Kidney capillary endothelial cell (primary cell): ENCODE data around the gene PTPRN2.

ENCODE experiments used
- DNase-seq: peaks from one replicate; pipeline ENCODE4 v3.0.0-alpha.2; 2018; ENCODE audit warnings: low spot score

Gene PTPRN2

GRCh38 chr7:158087196-158087595 lies 500.4 kb downstream of the PTPRN2 start:
- no peak for DNase-seq

GRCh38 chr7:158085741-158086695 lies 501.6 kb downstream of the PTPRN2 start:
- DNase-seq, result no peak

DNA sequence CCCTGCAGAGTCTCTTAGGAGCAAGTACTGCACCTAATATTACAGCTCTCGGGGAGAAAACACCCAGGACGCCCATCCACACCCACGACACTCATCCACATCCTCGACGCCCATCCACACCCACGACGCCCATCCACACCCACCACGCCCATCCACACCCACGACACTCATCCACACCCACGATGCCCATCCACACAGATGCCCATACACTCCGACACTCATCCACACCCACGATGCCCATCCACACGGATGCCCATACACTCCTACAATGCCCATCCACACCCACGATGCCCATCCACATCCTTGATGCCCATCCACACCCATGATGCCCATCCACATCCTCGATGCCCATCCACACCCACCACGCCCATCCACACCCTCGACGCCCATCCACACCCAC lies 503.1 kb downstream of the PTPRN2 start:
- DNase-seq, result no peak

GRCh38 chr7:158083526-158084310 lies 503.9 kb downstream of the PTPRN2 start:
- no peak for DNase-seq

- no peak for DNase-seq
These were observed 504.9 kb downstream of the PTPRN2 start for GRCh38 chr7:158082761-158083160.

DNA sequence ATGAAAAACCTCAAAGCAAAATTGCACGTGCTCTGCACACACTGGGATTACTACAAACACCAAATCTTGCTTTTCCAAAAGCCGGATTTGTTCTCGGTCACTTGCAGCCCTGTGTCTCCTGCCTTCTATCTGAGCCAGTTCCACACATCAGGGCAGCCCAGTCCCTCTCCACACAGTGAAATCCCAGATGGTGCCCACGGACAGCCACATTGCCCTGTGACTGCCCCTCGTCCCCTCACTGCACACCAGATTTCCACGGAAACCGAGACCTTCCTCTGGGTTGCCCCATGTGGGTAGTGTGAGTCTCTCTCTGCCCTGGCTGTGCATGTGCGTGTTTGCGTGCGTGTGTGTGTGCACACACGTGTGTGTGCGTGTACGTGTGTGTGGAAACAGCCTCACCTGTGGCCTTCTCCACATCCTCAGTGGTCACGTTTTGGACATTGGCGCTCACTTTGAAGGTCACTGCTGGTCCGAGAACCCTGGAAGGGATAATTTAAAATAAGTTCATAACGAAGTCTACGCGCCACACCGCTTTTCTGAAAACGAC lies 506.7 kb downstream of the PTPRN2 start:
- no peak for DNase-seq

- DNase-seq, result no peak
These were observed 509.4 kb downstream of the PTPRN2 start for GRCh38 chr7:158077934-158078910.

- DNase-seq, result no peak
These were observed 510.3 kb downstream of the PTPRN2 start for GRCh38 chr7:158077151-158077840.

GRCh38 chr7:158076656-158077055 lies 511.0 kb downstream of the PTPRN2 start:
- no peak for DNase-seq

GRCh38 chr7:158076215-158076614 lies 511.4 kb downstream of the PTPRN2 start:
- DNase-seq, result no peak

DNA sequence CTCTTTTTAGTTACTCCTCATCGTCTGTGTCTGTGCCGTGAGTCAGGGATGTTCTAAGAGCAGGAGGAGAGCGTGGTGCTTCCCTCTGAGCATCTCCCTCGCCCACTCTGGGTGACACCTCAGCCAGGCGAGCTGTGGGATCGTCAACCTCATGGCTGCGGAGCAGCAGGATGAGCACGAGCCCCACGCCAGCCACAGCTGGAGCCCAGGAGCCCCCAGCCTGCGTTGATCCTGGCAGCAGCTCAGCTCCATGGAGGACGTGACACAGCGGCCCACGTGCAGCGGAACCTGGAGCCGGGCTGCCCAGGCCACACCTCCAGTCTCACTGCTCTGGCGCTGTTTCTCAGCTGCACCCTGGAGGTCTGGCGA lies 512.0 kb downstream of the PTPRN2 start:
- DNase-seq, result no peak

DNA sequence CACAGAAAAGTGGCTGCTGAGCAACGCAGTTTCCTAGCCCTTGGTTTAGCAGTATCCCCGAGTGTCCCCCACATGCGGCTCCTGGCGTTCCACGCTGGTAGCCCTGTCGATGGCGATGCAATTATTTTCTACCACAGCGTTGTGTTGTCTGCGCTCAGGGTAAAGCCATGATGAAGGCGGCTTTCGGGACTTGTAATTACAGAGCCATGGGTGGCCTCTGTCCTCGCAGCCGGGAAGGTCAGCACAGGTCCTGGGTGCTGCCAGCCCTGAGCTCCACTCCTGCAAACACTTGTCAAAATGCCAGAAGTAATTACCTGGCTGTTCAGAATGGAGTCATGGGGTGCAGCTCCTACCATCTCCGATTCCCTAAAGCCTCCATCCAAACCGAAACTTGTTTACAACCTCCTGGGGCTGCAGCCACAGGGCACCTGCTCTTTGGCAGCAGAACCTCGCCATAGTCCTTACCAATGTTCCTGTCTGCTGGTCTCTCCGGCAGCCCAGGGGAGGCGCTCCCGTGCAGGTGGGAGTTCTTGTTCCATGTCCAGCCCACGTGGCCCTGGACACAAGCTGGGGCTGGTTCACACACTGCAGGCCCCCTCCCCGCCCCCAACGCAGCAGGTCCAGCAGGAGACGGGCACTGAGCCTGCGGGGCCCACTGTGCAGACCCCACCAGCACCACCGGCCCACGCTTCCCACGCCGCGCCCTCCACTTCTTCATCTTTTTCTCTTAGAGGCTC lies 512.6 kb downstream of the PTPRN2 start:
- DNase-seq, result no peak

DNA sequence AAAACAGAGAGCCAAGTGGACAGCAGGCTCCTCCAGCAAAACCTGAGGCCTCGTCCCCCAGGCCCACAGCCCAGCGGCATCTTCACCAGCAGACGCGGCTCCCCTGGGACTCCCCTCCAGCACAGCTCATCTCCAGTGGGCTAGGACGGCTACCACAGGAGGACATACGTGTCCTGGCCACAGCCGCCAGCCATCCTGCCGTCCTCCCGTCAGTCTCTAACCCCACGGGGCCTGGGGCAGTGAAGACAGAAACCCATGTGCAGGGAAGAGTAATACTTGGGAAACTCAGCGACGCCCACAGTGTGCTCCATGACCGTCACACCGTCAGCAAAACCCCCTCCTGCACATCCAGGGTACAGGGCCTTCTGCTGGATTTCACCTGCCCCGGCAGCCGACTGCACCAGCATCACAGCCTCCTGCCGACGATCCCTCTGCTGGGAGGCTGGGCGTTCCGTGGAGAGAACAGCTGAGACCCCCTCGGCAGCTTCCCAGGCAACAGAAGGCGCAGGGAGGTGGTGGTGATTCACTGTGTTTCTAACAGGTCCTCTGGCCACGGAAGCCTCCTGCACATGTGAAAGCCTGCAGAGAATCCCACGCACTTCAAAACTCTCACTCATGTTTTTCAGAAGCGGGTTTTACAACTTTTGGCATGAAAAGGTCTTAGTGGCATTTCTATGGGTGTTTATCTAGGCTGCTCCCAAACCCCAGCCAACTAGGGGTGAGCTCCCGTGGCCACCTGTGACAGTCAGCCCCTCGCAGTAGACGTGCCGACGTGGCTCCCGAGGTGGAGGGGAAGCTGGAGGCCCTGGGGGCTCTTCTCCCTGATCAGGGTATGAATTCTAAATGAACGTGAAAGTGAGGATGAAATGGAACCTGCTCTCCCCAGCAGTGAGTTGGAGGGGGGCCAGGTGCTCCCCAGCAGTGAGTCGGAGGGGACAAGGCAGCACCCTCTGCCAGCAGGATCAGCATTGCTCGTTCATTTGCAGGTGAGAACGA lies 513.5 kb downstream of the PTPRN2 start:
- no peak for DNase-seq

DNA sequence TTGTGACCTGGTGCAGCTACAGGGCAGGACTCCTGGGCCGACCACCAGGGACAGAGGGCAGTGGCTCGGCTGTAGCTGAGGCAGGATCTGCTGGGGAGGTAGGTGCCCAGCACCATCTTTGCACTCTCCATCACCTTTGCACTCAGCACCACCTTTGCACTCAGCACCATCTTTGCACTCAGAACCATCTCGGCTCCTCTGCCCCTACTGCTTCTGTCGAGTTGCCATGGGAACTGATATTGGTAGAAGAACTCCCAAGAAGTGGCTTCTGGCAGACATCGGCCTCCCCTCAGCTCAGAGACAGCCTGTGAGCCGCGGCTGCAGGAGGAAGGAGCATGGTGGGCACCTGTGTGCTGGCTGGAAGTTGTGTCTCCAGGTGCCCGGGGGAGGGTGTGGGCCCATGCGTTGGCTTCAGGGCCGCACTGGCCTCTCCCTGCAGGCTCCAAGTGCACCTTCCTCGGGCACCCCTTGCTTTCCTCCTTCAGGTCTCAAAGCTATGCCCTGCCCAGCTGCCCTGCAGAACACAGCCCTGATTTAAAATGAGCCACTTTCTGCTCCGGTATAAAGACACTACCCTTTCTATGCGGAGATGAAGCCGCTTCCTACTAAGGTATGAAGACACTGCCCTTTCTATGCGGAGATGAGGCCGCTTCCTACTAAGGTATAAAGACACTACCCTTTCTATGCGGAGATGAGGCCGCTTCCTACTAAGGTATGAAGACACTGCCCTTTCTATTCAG lies 514.5 kb downstream of the PTPRN2 start:
- DNase-seq, result no peak

GRCh38 chr7:158070222-158070920 lies 517.3 kb downstream of the PTPRN2 start:
- DNase-seq, result no peak

GRCh38 chr7:158068853-158069252 lies 518.8 kb downstream of the PTPRN2 start:
- DNase-seq, result no peak

GRCh38 chr7:158067931-158068482 lies 519.6 kb downstream of the PTPRN2 start:
- DNase-seq, result no peak
